Mesenteric fat pad (tissue), 1 donor: Measurements from ENCODE around the gene RRAGD. TPM values are rescaled to one million over a fixed set of nuclear protein-coding genes. Genes with fewer than 3 reads are reported as not detected.
"Not testable (repeated sequence)": the region's sequence is repeated elsewhere in the genome, so short reads cannot be mapped to it uniquely, and the experiment has no call there.

Experiments
- DNase-seq: peaks from one replicate; pipeline ENCODE4 v3.0.0-alpha.2; 2020; ENCODE audit warnings: low spot score
- total RNA-seq: library from RNA; stranded (reverse); fragmentation: NEBNext Ultra II Directional; extraction: Animal tissue kit (Norgen Biotek cat#: 25700); gene quantifications from one replicate; pipeline ENCODE4 v1.2.1, GENCODE V29; 2021
- donor health status: DM: yes; HTN: yes; CAD: no.

RRAGD gene
- total RNA-seq, 1 donor from 2014 or later, result 28.7 TPM

DNA sequence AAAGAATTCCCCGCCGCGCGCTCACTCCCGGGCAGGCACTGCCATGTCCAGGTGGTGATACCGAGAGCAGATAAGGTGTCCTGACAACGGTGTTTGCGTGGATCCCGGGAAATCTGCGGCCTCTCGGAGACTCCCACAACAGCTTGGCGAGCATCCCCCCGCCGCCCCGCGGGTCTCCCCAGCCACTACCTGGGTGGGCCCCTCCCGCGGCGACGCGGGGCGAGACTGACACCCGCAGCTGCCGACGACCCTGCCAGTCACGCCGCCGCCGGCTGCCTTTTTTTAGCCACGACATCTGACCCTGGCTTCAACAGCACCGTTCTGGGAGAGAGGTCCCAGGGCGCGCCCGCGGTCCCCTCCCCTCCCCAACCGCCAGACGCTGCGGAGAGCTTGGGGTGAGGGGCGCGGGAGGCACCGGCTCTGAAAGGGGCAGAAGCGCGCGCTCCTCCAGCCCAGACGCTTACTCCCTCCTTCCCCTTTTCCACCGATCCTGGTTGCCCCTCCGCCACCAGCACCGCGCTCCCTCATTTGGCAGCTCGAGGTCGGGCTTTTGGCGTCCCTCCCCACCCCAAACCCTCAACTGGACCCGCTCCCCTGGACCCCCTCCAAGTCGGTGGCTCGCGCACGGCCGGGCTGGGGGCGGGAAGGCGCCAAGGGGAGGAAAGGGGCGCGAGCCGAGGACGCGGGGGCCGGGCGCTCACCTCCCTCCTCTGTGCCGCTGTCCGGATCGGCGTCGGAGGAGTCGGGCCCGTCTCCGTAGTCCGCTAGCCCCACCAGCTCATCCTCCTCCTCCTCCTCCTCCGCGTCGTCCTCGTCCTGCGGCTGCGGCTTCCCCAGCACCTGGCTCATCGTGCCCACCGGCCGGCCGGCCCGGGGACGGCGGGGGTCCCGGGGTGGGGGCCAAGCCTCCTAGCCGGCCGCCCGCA, 665 bp downstream of the RRAGD start:
- no peak for DNase-seq

DNA sequence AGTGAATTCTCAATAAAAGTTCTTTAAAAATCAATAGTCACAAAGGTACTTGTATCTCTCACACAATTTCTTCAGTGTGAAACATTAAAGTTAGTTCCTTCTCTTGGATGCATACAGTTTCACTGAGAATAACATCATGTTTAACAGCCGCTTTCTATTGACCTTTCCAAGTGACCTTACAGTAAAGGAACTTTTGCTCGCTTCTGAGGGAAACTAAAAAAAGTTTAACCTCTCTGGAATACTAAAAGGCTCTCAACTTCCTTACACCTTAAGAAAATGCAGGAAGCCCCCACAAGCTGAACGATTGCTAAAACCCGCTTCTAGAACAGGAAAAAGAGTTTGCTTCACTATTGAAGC, 1.3 kb downstream of the RRAGD start:
- no peak for DNase-seq

DNA sequence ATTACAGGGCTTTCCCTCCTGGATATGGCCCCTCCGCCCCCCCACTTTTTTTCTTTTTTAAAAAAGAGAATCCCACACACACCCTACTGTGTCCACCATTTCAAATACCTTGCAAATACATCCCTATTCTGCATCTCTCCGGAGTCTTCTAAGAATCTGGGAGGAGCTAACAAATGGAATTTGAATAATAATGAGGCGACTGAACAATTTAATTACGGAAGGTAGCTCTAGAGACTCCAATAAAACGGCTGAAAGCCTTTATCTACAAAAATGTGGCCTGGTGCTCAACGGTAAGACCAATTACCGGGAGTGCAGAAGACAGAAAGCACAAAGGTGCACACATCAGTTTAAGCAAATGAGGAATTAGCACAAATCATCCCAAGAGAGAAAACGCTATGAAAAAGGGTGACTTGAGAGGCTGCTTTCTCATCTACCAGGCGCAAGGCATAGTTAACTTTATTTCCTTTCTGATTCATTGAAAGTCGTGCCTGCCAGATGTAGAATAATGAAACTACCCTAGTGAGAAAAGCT, 1.8 kb downstream of the RRAGD start:
- no peak for DNase-seq

DNA sequence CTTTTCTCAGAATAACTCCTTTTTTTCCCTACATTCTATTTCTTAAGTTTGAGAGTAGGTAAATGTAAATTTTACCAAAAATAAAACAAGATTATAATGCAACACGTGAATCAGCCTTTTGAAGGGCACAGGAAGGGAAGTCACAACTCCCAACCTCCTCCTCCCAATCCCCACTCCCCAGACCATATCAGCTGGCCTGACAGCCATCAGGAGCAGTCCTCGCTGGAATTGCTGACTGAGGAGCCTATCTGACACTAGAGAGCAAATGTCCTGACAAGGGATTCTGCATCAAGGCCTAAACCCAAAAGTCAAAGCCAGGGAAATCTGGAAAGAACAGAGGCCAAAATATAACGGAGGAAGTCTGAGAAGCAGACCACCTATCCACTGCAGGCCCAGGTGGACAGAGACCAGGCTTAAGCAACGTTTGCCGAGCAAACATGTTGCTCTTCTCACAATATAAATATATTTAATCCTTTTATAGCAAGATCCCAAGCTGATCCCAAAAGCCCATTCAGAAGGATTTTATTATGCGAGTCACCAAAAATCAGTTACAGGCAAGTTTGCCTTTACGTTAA, 2.5 kb downstream of the RRAGD start:
- no peak for DNase-seq

DNA sequence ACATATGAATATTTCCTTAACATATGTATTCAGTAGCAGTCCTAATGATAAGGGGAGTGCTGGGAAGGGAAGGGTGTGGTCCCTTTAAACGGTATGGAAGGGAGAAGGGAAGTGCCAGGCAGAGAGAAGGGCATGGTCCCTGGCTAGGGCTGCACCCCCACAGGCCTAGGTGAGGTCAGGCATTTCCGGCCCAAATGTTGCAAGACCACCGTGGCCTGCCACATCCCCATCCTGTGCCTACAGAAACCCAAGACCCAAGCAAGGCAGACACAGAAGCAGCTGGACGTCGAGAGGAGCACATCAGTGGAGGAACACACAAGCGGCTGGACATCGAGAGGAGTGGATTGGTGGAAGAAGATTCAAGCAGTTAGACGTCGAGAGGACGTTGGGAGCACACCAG, 5.9 kb downstream of the RRAGD start:
- DNase-seq, result no peak

DNA sequence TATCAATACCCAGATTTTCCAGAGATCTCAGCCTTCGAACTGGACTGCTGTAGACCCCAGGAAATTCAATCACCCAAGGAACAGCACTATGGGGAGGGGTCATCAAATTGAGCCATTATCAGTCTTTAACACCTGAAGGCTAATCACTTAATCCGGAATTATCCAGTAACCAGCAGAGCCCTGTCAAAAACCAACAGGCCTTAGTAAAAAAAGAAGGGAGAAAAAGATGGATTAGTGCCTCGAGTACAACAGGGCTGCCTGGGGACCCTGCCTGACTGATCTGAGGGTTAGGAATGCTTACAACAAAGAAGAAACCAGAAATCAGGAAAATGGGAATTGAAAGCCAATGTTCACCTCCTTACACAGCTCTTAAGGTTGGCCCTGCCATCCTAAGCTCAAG, 7.6 kb downstream of the RRAGD start:
- no peak for DNase-seq

DNA sequence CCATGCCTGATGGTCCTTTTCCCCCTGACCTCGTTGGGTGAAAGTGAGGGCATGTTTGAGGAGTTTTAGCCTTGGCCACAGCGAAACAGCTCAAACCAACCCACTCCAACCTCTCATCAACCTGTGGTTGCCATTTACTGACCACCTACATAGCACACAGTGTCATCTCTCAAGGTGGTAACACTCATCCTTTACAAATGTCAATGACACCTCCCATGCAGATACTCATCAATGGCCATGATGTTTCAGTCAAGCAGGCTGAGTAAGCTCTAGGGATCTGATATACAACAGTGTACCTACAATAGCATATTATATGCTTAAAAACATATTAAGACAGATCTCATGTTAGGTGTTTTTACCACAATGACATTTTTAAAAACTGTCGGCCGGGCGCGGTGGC, 9.3 kb downstream of the RRAGD start:
- DNase-seq, result no peak

DNA sequence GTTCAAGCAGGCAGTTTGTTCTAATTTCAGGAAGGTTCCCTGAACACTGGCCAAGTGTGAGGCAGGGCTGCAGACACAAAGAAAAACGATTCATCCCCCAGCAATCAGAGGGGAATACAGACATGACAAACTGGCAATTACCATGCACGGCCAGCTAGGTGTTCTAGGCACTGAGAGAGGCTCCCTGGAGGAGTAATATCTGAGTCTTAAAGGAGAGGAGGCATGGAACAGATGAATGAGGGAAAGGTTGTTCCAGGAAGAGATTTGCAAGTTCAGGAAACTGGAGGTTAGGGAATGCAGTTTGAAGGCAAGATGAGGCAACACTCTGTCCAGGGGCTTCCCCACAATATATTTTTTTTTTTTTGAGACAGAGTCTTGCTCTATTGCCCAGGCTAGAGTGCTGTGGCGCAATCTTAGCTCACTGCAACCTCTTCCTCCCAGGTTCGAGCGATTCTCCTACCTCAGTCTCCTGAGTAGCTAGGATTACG, 11.1 kb downstream of the RRAGD start:
- no peak for DNase-seq

DNA sequence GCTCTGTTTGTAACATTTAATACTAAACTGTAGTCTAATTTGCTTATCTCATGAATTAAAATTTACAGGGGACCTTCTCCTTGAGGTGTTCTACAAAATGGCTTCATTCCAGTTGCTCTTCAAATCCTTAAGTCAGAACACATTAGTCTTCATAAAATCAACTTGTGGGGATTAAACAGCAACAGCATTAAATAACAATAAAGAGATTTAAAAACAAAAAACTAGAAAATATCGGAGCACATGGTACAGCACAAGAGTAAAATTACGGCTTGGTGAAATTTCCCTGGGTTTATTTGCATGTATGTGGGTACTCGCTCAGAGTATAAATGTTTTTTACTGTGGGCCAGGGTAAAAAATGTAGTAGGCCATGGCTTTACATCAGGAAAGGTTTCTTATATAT, 12.0 kb downstream of the RRAGD start:
- no peak for DNase-seq

DNA sequence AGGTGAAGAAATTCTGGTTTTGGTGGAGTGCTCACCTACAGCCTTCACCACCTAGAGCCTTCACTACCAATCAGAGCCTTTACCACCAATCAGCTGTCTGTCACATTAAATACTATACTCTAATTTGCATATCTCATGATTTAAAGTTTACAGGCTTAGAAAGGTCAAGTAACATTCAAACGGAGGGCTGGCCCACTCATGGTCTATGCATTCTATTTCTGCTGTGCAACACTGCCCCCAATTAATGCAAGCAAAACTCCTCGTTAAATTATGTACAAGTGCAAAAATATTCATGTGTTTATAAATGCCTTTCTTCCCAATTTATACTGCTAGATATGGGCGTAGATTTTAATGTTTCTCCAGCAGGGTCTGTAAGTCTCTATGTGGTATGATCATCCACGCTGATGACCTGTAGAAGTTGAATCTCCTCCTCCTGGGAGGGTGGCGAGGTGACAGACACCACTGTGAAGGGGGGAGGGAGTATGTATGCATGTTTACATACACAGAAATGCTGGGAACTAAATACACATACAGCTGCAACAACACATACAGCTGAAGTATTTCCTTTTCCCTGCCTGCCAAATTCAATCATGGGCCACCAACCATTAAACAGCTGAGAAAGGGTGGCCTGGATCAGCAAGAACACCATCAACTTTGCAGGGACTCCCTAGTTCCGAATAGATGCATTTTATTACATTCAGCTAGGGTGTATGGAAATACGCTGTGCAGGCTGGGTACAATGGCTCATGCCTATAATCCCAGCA, 13.1 kb downstream of the RRAGD start:
- DNase-seq, result no peak

DNA sequence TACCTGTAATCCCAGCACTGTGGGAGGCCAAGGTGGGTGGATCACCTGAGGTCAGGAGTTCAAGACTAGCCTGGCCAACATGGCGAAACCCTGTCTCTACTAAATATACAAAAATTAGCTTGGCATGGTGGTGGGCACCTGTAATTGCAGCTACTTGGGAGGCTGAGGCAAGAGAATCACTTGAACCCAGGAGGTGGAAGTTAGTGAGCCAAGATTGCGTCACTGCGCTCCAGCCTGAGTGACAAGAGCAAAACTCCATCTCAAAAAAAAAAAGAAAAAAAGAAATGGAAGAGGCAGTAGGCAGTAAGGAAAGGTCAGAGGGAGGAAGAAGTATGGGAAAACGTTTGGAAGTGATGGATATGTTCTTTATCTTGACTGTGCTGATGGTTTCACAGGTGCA, 14.2 kb downstream of the RRAGD start:
- DNase-seq, result not testable (repeated sequence)

DNA sequence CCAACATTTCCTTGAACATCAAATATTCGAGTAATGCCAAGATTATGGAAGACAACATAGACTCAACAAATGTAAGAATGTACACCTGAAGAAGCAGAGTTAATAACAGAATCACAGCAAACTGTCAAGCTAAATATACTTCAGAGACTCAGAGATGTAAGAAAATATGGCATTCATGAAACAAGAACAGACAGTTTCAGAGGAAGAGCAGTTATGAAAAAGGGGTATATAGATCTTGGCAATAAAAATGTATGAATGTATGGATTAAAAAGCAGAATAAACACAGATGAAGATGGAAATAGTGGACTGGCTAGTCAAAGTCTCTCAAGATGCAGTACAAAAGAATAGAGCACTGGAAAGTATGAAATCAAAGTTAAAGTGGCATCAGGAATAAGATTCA, 18.4 kb downstream of the RRAGD start:
- DNase-seq, result no peak

DNA sequence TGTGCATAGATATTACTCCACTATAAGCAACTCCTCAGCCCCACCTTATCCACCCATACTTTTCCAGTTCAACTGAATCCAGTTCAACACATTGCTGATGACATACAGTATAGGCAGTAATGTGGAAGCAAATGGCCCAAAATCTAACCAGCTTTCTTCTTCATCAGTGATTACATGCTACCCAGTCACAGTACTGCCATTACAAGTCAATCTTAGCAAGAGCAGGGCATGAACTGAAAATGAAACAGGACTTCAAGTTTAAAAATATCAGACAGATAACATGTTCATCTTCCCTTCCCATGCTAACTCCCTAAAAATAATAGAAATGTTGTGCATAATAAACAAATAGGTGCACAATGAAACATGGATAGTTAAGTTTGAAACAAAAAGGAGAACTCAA, 19.2 kb downstream of the RRAGD start:
- no peak for DNase-seq

DNA sequence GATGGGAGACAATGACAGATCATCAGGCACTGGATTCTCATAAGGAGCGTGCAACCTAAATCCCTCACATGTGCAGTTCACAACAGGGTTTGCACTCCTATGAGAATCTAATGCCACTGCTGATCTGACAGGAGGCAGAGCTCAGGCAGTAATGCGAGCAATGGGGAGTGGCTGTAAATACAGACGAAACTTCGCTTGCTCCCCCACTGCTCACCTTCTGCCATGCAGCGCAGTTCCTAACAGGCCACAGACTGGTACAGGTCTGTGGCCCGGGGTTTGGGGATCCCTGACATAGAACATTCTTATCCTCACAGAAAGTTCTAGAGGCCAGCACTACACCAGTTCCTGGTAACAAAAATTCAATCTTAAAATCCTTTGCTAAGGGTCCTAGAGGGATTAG, 23.2 kb downstream of the RRAGD start:
- no peak for DNase-seq

DNA sequence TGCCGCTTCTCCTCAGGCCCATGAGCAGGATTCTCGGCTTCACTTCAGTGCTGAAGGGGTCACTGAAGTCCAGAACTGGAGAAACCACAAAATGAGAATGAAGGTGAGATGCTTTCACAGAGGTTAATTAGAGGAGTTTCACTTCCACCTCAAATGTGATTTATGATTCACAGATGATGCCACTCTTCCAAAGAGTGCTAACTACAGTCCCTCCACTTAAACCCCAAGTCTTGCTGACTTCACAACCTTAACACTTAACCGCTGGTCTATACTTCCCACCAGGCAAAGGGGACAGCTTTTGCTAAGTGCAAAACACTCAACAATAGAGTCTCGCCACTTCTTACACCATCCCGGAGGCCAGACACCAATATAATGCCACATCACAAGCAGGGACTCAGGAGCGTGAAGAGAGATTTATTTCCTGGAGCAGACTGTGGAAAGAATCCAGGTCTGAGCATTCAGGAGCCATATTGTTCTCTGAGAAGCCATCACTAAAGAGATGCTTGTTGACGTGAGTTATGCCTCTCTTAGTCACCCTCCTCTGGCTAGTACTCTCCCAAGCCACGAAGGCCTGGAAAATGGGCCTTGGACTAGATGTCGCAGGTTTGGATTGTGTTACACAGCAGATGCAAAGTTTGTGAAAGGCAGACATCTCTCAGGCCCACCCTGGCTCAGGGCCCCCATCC, 24.4 kb downstream of the RRAGD start:
- DNase-seq, result no peak

DNA sequence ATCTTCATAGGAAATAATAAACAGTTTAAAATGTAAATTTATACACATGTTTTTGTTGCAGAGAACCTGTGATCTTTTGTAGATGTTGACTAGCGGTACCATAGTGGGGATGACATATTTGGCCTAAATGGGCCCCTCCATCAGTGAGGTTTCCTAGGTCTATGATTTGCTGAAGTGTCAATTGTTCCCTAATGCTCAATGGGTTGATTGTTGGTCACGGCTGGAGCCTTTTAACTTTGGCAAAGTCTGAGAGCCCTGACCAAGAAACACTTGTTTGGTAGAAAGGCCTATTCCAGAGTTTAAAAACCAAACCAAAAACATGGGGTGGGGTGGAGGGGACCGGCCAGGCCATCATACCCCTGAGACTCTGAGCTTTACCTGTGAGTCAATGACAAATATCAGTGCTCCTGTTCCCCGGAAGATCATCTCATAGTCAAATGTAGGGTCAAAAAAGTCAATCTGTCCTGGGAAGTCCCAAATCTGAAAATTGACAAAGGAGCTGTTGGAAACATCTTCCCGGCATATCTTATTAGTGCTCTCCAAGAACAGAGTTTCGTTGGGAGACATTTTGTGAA, 25.1 kb downstream of the RRAGD start:
- no peak for DNase-seq

DNA sequence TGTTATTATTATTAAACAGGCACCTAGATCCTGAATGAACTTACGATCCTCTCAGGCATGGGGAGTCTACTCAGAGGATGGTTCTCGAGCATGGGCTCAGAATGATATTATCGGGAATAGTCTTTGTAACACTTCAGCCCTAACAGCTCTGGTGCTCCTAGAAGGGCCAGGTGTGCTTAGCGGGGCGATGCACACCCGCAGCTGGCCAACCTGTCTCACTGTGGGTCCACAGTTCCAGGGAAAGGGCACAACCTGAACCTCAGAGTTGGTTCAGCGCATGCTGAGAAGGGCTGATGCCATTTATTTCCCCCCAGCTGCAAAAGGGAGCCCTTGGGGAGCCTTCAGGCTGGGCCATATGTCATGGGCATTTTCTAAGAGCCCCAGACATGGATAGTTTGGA, 26.2 kb downstream of the RRAGD start:
- no peak for DNase-seq

DNA sequence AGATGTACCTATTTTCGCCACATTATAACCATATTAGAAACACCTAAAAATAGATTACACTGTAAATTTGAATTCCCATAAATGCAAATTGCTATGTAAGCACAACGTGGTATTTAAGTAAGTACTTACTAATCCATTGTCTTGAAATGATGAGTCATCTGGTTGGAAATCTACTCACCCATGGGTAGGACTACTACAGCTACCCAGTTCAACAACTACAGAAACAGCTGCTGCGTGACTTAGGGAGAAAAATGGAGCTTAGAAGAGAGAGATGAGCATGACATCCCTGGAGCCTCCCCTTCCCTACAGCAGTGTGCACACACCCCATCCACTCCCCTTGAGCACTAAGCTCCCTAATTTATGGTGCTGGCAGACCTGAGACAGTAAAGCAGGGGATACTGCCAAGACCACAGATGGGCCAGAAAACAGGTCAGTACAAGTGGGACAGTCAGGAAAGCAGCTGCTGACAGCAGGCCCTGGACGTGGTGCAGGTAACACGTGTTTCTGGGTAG, 26.9 kb downstream of the RRAGD start:
- DNase-seq, result no peak

DNA sequence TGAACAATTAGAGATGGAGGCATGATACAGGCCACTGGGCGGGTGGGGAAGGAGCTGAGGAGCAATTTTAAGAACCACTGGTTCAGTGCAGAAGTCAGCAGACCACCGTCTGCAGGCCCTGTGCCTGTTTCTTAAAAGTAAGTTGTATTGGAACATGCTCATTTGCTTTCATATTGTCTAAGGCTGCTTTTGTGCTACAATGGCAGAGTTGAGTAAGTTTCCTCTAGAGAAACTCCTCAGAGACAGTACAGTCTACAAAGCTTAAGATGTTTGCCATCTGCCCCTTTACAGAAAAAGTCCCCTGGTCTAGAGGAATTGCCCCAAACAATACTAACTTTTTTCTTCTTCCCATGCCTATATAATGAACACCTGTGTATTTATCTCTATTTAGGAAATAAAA, 31.0 kb downstream of the RRAGD start:
- DNase-seq, result no peak

DNA sequence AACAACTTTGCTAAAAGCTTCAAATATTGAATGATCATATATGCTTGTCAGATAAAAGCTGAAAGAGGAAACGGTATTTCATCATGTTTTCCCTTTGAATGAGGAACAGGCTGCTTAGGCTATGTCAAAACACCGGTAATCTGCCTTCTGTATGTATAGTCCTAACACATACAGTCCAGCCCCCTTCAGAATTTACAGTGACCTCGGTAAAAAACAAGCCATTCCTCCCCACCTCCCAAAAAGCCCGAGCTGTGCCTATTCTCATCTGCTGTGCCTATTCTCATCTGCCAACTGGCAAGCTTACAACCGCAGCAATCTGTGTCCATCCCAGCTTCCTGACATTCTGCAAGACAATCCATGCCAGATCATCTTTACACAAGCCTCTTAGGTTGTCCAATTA, 32.8 kb downstream of the RRAGD start:
- no peak for DNase-seq

DNA sequence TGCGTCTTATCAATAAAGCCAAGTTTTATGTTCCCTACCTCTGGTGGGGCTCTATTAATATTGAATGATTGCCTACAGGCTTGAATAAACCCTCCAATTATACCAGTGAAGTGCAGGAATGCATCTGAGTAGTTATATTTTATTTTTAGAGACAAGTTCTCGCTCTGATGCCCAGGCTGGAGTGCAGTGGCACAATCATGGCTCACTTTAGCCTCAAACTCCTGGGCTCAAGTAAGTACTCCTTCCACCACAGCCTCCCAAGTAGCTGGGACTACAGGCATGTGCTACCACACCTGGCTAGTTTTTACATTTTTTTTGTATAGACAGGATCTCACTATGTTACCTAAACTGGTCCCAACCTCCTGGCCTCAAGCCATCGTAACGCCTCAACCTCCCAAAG, 33.4 kb downstream of the RRAGD start:
- no peak for DNase-seq
